HepG2 (cell line): Measurements from ENCODE around the gene SGPL1. TPM values are rescaled to one million over a fixed set of nuclear protein-coding genes. Genes with fewer than 3 reads are reported as not detected.
A peak's percentile ranks its signal among the peaks of the same experiment; 100 is the strongest.

ENCODE experiments used
- ATAC-seq: fragments of 200-7000 bp; cut with Tn5 transposase; 3 replicates; pipeline ENCODE4 v1.9.1; 2020; ENCODE audit warnings: mild to moderate bottlenecking, moderate library complexity
- BruUV-seq: library from RNA; stranded (reverse); fragments of 400-500 nt; replicated peaks from 2 replicates; lab custom pipeline; 2021; lab: Mats Ljungman, UMichigan
- CTCF ChIA-PET: fragments of 300-600 bp; formaldehyde crosslinking; extraction: SDS; loops from one replicate; lab custom pipeline; 2021; ENCODE audit warnings: low total read pairs, inconsistent platforms, low intra/inter-chr PET ratio; lab: Yijun Ruan, JAX
- POLR2A ChIA-PET: fragments of 350-600 bp; sonication (Branson Sonifier 250); formaldehyde crosslinking; loops from one replicate; lab custom pipeline; 2020; ENCODE audit warnings: antibody characterized with exemption, inconsistent platforms; lab: Yijun Ruan, JAX
- DNase-seq: peaks from one replicate; pipeline ENCODE4 v3.0.0-alpha.2; 2015; ENCODE audit warnings: low spot score
- FAIRE-seq: peaks from 3 replicates; lab custom pipeline; 2011; peaks lifted over from hg19 to GRCh38; lab: Jason Lieb, UNC
- H2AFZ ChIP-seq: one replicate; pipeline ENCODE4 v1.6.1; 2011; ENCODE audit warnings: low read length, inconsistent platforms
- H3K27ac ChIP-seq: fragments of 300-600 bp; 3 replicates; pipeline ENCODE4 v1.8.0; 2011; ENCODE audit warnings: mixed run types, mild to moderate bottlenecking, mixed read lengths, low read length, inconsistent platforms; ENCODE audit not compliant: insufficient read depth; ENCODE audit errors: extremely low read length
- H3K27me3 ChIP-seq, 2 experiments: fragments of 200-600 bp in 1 of 2; 2 replicates in 1 of 2; 3 replicates in 1 of 2; pipeline versions ENCODE4 v1.6.0 to v1.8.0; 2011; ENCODE audit warnings: low read length in 2 of 2, mild to moderate bottlenecking in 2 of 2, moderate library complexity in 2 of 2, inconsistent platforms in 1 of 2; ENCODE audit not compliant: insufficient read depth in 2 of 2, control insufficient read depth in 1 of 2
- H3K36me3 ChIP-seq, 2 experiments: fragments of 200-600 bp in 1 of 2; replicated peaks in 1 of 2; 2 replicates in 1 of 2; 3 replicates in 1 of 2; pipeline versions ENCODE4 v1.5.1 to v1.8.0; 2011; ENCODE audit warnings: low read length in 2 of 2, inconsistent platforms in 1 of 2; ENCODE audit not compliant: insufficient read depth in 2 of 2, control insufficient read depth in 1 of 2
- H3K4me1 ChIP-seq: 2 replicates; pipeline ENCODE4 v1.5.1; 2012; ENCODE audit warnings: low read length, inconsistent platforms; ENCODE audit not compliant: insufficient read depth
- H3K4me2 ChIP-seq: 2 replicates; pipeline ENCODE4 v1.6.0; 2011; ENCODE audit warnings: low read depth, low read length, inconsistent platforms
- H3K4me3 ChIP-seq, 3 experiments: fragments of 200-600 bp in 1 of 3; sonication (generic), shearing (Covaris generic) in 1 of 3; replicated peaks in 1 of 3; 2 replicates each; pipeline ENCODE4 v1.5.1; 2011 to 2016; ENCODE audit warnings: low read length in 3 of 3, inconsistent platforms in 2 of 3, low read depth in 2 of 3, mild to moderate bottlenecking in 2 of 3, control low read depth in 1 of 3, mixed read lengths in 1 of 3; ENCODE audit not compliant: insufficient read depth in 1 of 3
- H3K79me2 ChIP-seq: one replicate; pipeline ENCODE4 v1.6.1; 2011; ENCODE audit warnings: low read length, inconsistent platforms; ENCODE audit not compliant: insufficient read depth
- H3K9ac ChIP-seq: 2 replicates; pipeline ENCODE4 v1.6.0; 2011; ENCODE audit warnings: mild to moderate bottlenecking, low read depth, low read length, inconsistent platforms; ENCODE audit not compliant: insufficient read depth
- H3K9me3 ChIP-seq: 2 replicates; pipeline ENCODE4 v1.5.1; 2012; ENCODE audit warnings: mild to moderate bottlenecking, low read length
- H4K20me1 ChIP-seq: 2 replicates; pipeline ENCODE4 v1.6.0; 2011; ENCODE audit warnings: inconsistent platforms, mild to moderate bottlenecking, low read length, moderate library complexity; ENCODE audit not compliant: insufficient read depth
- FOSL2 ChIP-seq: sonication (generic); formaldehyde crosslinking; IDR thresholded peaks from 2 replicates; pipeline ENCODE4 v1.4.0; 2020; ENCODE audit warnings: missing genetic modification reagents
- MTF1 ChIP-seq: sonication (generic); formaldehyde crosslinking; IDR thresholded peaks from 2 replicates; pipeline ENCODE4 v1.5.0; 2020; ENCODE audit warnings: missing genetic modification reagents
- NFATC3 ChIP-seq: sonication (generic); formaldehyde crosslinking; IDR thresholded peaks from 2 replicates; pipeline ENCODE4 v1.5.1; 2020; ENCODE audit warnings: mild to moderate bottlenecking, missing genetic modification reagents
- SP140L ChIP-seq: sonication (generic); formaldehyde crosslinking; IDR thresholded peaks from 2 replicates; pipeline ENCODE4 v1.4.0; 2020; ENCODE audit warnings: missing genetic modification reagents, borderline replicate concordance
- TOE1 ChIP-seq: sonication (generic); formaldehyde crosslinking; IDR thresholded peaks from 2 replicates; pipeline ENCODE4 v1.4.0; 2020; ENCODE audit warnings: mild to moderate bottlenecking, missing genetic modification reagents
- ZFP41 ChIP-seq: sonication (generic); formaldehyde crosslinking; IDR thresholded peaks from 2 replicates; pipeline ENCODE4 v1.4.0; 2020; ENCODE audit warnings: mild to moderate bottlenecking, missing genetic modification reagents, borderline replicate concordance
- ZFP62 ChIP-seq: sonication (generic); formaldehyde crosslinking; IDR thresholded peaks from 2 replicates; pipeline ENCODE4 v1.4.0; 2020; ENCODE audit warnings: missing genetic modification reagents
- ZNF879 ChIP-seq: sonication (generic); formaldehyde crosslinking; IDR thresholded peaks from 2 replicates; pipeline ENCODE4 v1.8.1; 2023; ENCODE audit warnings: missing genetic modification reagents
- ZSCAN12 ChIP-seq: sonication (generic); formaldehyde crosslinking; IDR thresholded peaks from 2 replicates; pipeline ENCODE4 v1.9.0; 2021; ENCODE audit warnings: mild to moderate bottlenecking, missing genetic modification reagents
- WGBS: methylation state at CpG from one replicate; pipeline ENCODE4 v1.1.6; 2017; ENCODE audit warnings: low lambda C conversion rate; 5-methylcytosine and 5-hydroxymethylcytosine counted together
- in situ Hi-C: cut with HindIII; loops from 2 replicates; pipeline ENCODE4 v1.10.0; 2017; ENCODE audit warnings: low pct_unique_long_range_greater_than_20kb; ENCODE audit not compliant: extremely low pct_ligation_motif_present
- intact Hi-C: fragments of 100-400 bp; cut with micrococcal nuclease; formaldehyde crosslinking; loops from one replicate; pipeline ENCODE4 v1.10.0; 2022; ENCODE audit not compliant: unreplicated experiment
- polyA plus RNA-seq, 8 experiments: library from polyadenylated mRNA; depleted of rRNA in 3 of 8; stranded (reverse) in 7 of 8; unstranded in 1 of 8; fragments of >200 nt; fragmentation: Illumina TruSeq in 4 of 8; extraction: Trizol in 4 of 8; gene quantifications; 2 replicates each; pipeline versions ENCODE4 v1.2.1 to v1.2.3, GENCODE V29; 2011 to 2016; ENCODE audit warnings: low read depth in 4 of 8, missing spikeins in 1 of 8, mixed read lengths in 1 of 8; ENCODE audit not compliant: insufficient read depth in 1 of 8
- total RNA-seq, 5 experiments: library from RNA; depleted of rRNA; stranded (reverse); fragments of >200 nt; fragmentation: Illumina TruSeq; extraction: Trizol; gene quantifications; 2 replicates each; pipeline ENCODE4 v1.2.3, GENCODE V29; 2016; ENCODE audit warnings: low read depth in 1 of 5
- TF ChIP-seq, protein P1 (sequence below): sonication (generic); formaldehyde crosslinking; IDR thresholded peaks from 2 replicates; pipeline ENCODE4 v1.5.1; 2020; ENCODE audit warnings: mild to moderate bottlenecking, missing genetic modification reagents

SGPL1 gene
- total and polyA plus RNA-seq, 2 of the 13 experiments (the other 11 are each of a cell fraction or from before 2014, with no cell fraction given): 17.6 to 25.0 TPM

DNA sequence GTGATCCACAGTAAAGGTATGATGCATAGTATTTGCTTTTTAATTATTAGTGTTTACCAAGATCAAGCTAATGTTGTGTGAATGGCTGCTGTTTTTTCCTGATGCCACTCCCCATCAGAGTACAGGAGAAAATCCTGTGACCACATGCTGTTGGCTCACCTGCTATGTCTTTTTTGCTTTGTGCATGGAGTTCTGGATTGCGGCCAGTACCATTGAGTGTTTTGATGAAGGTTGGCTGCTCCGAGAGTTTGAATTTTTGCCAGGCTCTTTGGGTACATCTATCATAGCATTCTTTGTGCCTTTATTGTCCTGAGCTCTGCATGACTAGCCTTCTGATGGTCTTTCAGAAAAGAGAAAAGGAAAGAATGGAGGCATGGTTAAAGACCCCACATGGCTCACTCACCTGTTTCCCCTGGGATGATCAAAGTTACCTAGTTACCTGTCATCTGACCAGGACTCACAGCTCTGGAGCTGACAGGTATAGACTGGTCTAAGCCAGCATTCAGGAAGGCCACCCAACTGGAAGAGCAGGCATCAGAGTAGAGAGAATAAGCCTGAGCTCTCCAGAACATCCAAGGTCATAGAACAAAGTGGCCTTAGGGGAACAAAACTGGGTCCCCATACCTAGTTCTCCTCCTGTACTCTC, 11.8 kb upstream of the SGPL1 start:
- in situ Hi-C loops (no loop called here), intact Hi-C loops (no loop called here)
- CTCF ChIA-PET: no interaction called here
- Histone ChIP-seq H3K4me3 (no peak overlapping the region), H3K36me3 (no peaks in the 10 kb centered on the region), H3K4me2 (no peak overlapping the region), H3K27ac (no peak overlapping the region), H3K4me1 (peaks cover 7% of the 10 kb centered on the region), H3K9me3 (no peaks in the 10 kb centered on the region), H3K27me3 (no peaks in the 10 kb centered on the region; a peak in 2 of 5 replicates), H2AFZ (no peak overlapping the region), H3K79me2 (no peaks in the 10 kb centered on the region), H4K20me1 (no peaks in the 10 kb centered on the region), H3K9ac (no peak overlapping the region)
- WGBS: 41% methylated on average over 2 of the region's 2 CpGs
- ATAC-seq: no peak
- no TSS peak for BruUV-seq
- FAIRE-seq: no peak
- no peak for DNase-seq
- TF ChIP-seq NFATC3 (CRISPR knock-in tag) (no peak), ZFP41 (no peak), SP140L (CRISPR knock-in tag) (no peak), TOE1 (CRISPR knock-in tag) (no peak)
- POLR2A ChIA-PET: no interaction called here

DNA sequence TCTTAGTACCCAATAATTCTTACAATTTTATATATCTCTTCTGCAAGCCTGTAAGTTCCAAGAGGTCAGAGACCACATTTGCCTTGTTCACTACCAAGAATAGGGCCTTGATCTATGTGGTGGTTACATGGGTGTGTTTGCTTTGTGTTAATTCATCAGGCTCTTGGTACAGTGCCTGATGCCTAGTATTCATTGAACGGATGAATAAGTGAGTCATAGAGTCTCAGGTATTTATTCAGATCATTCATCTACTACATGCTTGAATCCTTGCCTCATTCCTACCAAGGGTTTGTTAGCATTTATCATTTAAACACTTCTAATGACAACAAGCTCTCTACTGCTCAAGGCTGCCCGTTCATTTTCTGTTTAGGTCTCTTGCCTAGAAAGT, 11.3 kb upstream of the SGPL1 start:
- in situ Hi-C loops (no loop called here), intact Hi-C loops (no loop called here)
- no peak for TF ChIP-seq ZFP62 (CRISPR knock-in tag)
- peak; percentile 51; the same call in 1 of the 2 replicates for TF ChIP-seq FOSL2
- no peak for TF ChIP-seq ZSCAN12 (CRISPR knock-in tag)
- TF ChIP-seq, protein P1, sequence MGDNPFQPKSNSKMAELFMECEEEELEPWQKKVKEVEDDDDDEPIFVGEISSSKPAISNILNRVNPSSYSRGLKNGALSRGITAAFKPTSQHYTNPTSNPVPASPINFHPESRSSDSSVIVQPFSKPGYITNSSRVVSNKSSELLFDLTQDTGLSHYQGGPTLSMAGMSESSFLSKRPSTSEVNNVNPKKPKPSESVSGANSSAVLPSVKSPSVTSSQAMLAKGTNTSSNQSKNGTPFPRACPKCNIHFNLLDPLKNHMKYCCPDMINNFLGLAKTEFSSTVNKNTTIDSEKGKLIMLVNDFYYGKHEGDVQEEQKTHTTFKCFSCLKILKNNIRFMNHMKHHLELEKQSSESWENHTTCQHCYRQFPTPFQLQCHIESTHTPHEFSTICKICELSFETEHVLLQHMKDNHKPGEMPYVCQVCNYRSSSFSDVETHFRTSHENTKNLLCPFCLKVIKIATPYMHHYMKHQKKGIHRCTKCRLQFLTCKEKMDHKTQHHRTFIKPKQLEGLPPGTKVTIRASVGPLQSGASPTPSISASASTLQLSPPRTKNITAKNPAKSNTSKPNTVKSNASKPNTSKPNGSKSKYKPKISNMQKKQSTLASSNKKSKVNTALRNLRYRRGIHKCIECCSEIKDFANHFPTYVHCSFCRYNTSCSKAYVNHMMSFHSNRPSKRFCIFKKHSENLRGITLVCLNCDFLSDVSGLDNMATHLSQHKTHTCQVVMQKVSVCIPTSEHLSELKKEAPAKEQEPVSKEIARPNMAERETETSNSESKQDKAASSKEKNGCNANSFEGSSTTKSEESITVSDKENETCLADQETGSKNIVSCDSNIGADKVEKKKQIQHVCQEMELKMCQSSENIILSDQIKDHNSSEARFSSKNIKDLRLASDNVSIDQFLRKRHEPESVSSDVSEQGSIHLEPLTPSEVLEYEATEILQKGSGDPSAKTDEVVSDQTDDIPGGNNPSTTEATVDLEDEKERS (CRISPR knock-in tag): no peak
- no peak for TF ChIP-seq MTF1 (CRISPR knock-in tag)
- no peak for TF ChIP-seq ZNF879 (CRISPR knock-in tag)
- Histone ChIP-seq H3K79me2 (no peaks in the 10 kb centered on the region), H3K4me3 (no peak overlapping the region), H2AFZ (no peak overlapping the region), H3K4me2 (no peak overlapping the region), H3K9me3 (no peaks in the 10 kb centered on the region), H4K20me1 (no peaks in the 10 kb centered on the region), H3K36me3 (no peaks in the 10 kb centered on the region), H3K27me3 (no peaks in the 10 kb centered on the region; a peak in 2 of 5 replicates), H3K9ac (no peak overlapping the region), H3K4me1 (peaks cover 12% of the 10 kb centered on the region), H3K27ac (no peak overlapping the region)
- ATAC-seq (no peak), DNase-seq (peak; percentile 51), FAIRE-seq (no peak)
- CTCF ChIA-PET: no interaction called here
- WGBS: 0% methylated on average over 2 of the region's 2 CpGs
- no TSS peak for BruUV-seq
- POLR2A ChIA-PET: no interaction called here
